Measurements from ENCODE around the gene RNF148.
"Not testable (repeated sequence)": the region's sequence is repeated elsewhere in the genome, so short reads cannot be mapped to it uniquely, and the experiment has no call there.

RNF148 gene

DNA sequence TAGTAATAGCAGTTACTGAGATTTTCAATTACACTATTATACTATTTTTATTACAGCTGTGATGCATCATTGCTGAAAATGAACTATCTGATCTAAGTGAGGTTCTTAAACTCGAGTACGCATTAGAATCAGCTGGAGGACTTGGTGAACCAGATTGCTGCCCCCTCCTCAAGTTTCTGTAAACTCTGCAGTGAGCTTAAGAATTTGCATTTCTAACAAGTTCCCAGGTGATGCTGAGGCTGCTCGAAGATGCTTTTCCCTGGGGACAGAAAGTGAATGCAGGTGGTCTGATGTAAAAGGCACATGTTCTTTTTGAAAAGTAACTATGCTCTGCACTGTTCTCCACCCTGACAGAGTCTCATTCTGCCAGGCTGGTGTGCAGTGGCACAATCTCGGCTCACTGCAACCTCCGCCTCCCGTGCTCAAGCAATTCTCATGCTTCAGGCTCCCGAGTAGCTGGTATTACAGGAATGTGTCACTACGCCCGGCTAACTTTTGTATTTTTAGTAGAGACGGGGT lies 16.3 kb downstream of the RNF148 start:
- TF ChIP-seq CTCF (IDR thresholded peaks at IDR 0.05; ENCODE audit: borderline replicate concordance, control extremely low read depth, extremely low read depth, insufficient read depth, missing control alignments) = no peak
- no peak for DNase-seq (ENCODE audit: low spot score)
- in situ Hi-C loops (cut with MboI; ENCODE audit: low sequenced_read_pairs, unreplicated experiment) = no loop called here

- no peak for TF ChIP-seq CTCF (IDR thresholded peaks at IDR 0.05; ENCODE audit: borderline replicate concordance, control extremely low read depth, extremely low read depth, insufficient read depth, missing control alignments)
- in situ Hi-C loops (cut with MboI; ENCODE audit: low sequenced_read_pairs, unreplicated experiment) = no loop called here
- no peak for DNase-seq (ENCODE audit: low spot score)
Observed at GRCh38 chr7:122684504-122684903, 18.2 kb downstream of the RNF148 start.

DNA sequence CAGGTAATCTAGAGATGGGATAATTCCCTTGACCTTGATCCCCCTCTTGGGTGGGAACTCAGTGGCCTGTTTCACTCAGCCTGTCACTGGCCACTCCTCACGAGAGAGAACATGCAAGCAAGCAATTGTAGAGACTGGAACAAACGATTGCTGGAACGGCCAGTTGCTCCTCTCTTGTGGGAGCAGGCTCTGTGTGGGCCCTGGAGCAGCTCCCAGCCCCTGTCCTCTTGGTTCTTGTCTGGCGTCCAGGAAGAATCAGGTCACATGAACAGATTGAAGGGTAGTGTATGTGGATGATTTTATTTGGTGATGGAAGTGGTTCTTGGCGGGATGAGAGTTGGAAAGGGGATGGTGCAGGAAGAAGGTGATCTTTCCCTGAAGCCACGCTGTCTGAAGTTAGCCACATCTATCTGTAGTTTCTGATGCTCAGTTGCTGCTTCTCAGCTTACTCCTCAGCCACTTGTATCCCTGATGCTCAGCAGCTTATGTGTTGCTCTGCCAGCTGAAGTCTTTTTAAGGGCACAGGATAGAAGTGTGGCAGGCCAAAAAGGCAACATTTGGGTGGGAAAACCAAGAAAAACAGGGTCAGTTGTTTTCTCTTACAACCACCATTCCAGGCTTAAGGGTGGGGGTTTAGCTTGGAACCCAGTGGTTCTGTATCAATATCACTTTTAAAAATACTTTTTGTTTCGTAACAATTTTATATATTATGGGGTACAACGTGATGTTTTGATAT lies 19.7 kb downstream of the RNF148 start:
- DNase-seq (ENCODE audit: low spot score) = no peak
- in situ Hi-C loops (cut with MboI; ENCODE audit: low sequenced_read_pairs, unreplicated experiment) = no loop called here
- no peak for TF ChIP-seq CTCF (IDR thresholded peaks at IDR 0.05; ENCODE audit: borderline replicate concordance, control extremely low read depth, extremely low read depth, insufficient read depth, missing control alignments)

DNA sequence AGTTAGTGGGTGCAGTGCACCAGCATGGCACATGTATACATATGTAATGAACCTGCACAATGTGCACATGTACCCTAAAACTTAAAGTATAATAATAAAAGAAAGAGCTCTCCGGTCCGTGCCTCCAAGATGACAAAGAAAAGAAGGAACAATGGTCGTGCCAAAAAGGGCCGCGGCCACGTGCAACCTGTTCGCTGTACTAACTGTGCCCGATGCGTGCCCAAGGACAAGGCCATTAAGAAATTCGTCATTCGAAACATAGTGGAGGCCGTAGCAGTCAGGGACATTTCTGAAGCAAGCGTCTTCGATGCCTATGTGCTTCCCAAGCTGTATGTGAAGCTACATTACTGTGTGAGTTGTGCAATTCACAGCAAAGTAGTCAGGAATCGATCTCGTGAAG lies 21.5 kb downstream of the RNF148 start:
- in situ Hi-C loops (cut with MboI; ENCODE audit: low sequenced_read_pairs, unreplicated experiment); DNase-seq (ENCODE audit: low spot score): not testable (repeated sequence)

- in situ Hi-C loops (cut with MboI; ENCODE audit: low sequenced_read_pairs, unreplicated experiment) = no loop called here
- TF ChIP-seq CTCF (IDR thresholded peaks at IDR 0.05; ENCODE audit: borderline replicate concordance, control extremely low read depth, extremely low read depth, insufficient read depth, missing control alignments) = no peak
- no peak for DNase-seq (ENCODE audit: low spot score)
Observed at GRCh38 chr7:122679813-122680212, 22.9 kb downstream of the RNF148 start.

- DNase-seq (ENCODE audit: low spot score); in situ Hi-C loops (cut with MboI; ENCODE audit: low sequenced_read_pairs, unreplicated experiment): not testable (repeated sequence)
Observed at GRCh38 chr7:122679269-122679709, 23.4 kb downstream of the RNF148 start.

DNA sequence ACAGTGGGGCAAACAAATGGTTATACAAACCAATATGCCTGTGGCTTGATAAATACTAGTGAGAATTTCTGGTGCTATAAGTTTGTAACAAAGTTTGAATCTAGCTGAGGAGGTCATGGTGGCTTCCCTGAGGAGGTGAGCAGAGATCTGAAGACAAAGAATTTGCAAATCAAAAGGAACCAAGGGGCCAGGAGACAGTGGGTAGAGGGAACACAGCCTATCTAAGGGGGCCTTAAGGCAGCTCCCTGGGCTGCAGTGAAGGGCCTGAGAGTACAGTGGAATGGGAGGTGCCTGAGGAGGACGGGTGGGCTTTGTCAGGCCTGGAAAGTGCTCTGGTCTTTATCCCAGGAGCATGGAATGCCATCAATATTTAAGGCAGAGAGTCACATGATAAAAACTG lies 25.6 kb downstream of the RNF148 start:
- no peak for TF ChIP-seq CTCF (IDR thresholded peaks at IDR 0.05; ENCODE audit: borderline replicate concordance, control extremely low read depth, extremely low read depth, insufficient read depth, missing control alignments)
- in situ Hi-C loops (cut with MboI; ENCODE audit: low sequenced_read_pairs, unreplicated experiment) = no loop called here
- DNase-seq (ENCODE audit: low spot score) = no peak

All from GM13976 (cell line).